H9 (cell line): ENCODE results near the gene MRPL3. TPM values are rescaled to one million over a fixed set of nuclear protein-coding genes. Genes with fewer than 3 reads are reported as not detected.

Source experiments
- DNase-seq: peaks from one replicate; pipeline ENCODE4 v3.0.0-alpha.2; 2017
- H2AFZ ChIP-seq: one replicate; pipeline ENCODE4 v1.6.1; 2013; ENCODE audit warnings: mild to moderate bottlenecking, low read length, control low read depth, moderate library complexity
- H2AK5ac ChIP-seq: 2 replicates; pipeline ENCODE4 v1.6.1; 2013; ENCODE audit warnings: low read length, control low read depth, mixed read lengths; ENCODE audit not compliant: insufficient read length
- H2BK120ac ChIP-seq: one replicate; pipeline ENCODE4 v1.6.1; 2013; ENCODE audit warnings: low read depth, mild to moderate bottlenecking, low read length, control low read depth, inconsistent platforms; ENCODE audit not compliant: poor library complexity, severe bottlenecking
- H2BK12ac ChIP-seq: 2 replicates; pipeline ENCODE4 v1.6.1; 2013; ENCODE audit warnings: low read length, control low read depth, mixed read lengths, low read depth; ENCODE audit not compliant: insufficient read length
- H2BK15ac ChIP-seq: 2 replicates; pipeline ENCODE4 v1.6.1; 2013; ENCODE audit warnings: low read depth, low read length, control low read depth
- H2BK20ac ChIP-seq: one replicate; pipeline ENCODE4 v1.6.1; 2013; ENCODE audit warnings: low read depth, mild to moderate bottlenecking, low read length, control low read depth, inconsistent platforms; ENCODE audit not compliant: poor library complexity, severe bottlenecking
- H2BK5ac ChIP-seq: 2 replicates; pipeline ENCODE4 v1.6.1; 2013; ENCODE audit warnings: low read length, control low read depth, mixed read lengths; ENCODE audit not compliant: insufficient read length
- H3K14ac ChIP-seq: 2 replicates; pipeline ENCODE4 v1.6.1; 2013; ENCODE audit warnings: low read length, control low read depth; ENCODE audit not compliant: insufficient read depth
- H3K18ac ChIP-seq: 2 replicates; pipeline ENCODE4 v1.6.1; 2013; ENCODE audit warnings: low read depth, mild to moderate bottlenecking, mixed read lengths, low read length, control low read depth; ENCODE audit not compliant: insufficient read length
- H3K23ac ChIP-seq: 2 replicates; pipeline ENCODE4 v1.6.1; 2013; ENCODE audit warnings: low read length, control low read depth, mixed read lengths, low read depth; ENCODE audit not compliant: insufficient read length
- H3K23me2 ChIP-seq: 2 replicates; pipeline ENCODE4 v1.6.1; 2013; ENCODE audit warnings: low read depth, mild to moderate bottlenecking, mixed read lengths, low read length, control low read depth; ENCODE audit not compliant: insufficient read length, poor library complexity, severe bottlenecking
- H3K27ac ChIP-seq: 2 replicates; pipeline ENCODE4 v1.5.1; 2013; ENCODE audit warnings: low read length, control low read depth, mixed read lengths, low read depth; ENCODE audit not compliant: insufficient read length
- H3K27me3 ChIP-seq: 2 replicates; pipeline ENCODE4 v1.6.1; 2013; ENCODE audit warnings: low read length, control low read depth, inconsistent platforms; ENCODE audit not compliant: insufficient read depth
- H3K4ac ChIP-seq: 2 replicates; pipeline ENCODE4 v1.6.1; 2013; ENCODE audit warnings: low read depth, mild to moderate bottlenecking, control low read depth, inconsistent platforms, low read length, moderate library complexity
- H3K4me1 ChIP-seq: 2 replicates; pipeline ENCODE4 v1.6.1; 2013; ENCODE audit warnings: low read length, control low read depth, inconsistent platforms; ENCODE audit not compliant: insufficient read depth
- H3K4me2 ChIP-seq: 2 replicates; pipeline ENCODE4 v1.6.1; 2013; ENCODE audit warnings: low read length, control low read depth, mixed read lengths; ENCODE audit not compliant: insufficient read length, insufficient read depth
- H3K56ac ChIP-seq: 2 replicates; pipeline ENCODE4 v1.6.1; 2013; ENCODE audit warnings: low read depth, mild to moderate bottlenecking, mixed read lengths, low read length, control low read depth; ENCODE audit not compliant: insufficient read length
- H3K79me1 ChIP-seq: 2 replicates; pipeline ENCODE4 v1.6.1; 2013; ENCODE audit warnings: low read depth, mild to moderate bottlenecking, moderate library complexity, low read length, control low read depth, inconsistent platforms; ENCODE audit not compliant: insufficient read depth, poor library complexity, severe bottlenecking
- H3K79me2 ChIP-seq: 2 replicates; pipeline ENCODE4 v1.6.1; 2013; ENCODE audit warnings: low read length, control low read depth, inconsistent platforms; ENCODE audit not compliant: insufficient read depth
- H3K9ac ChIP-seq: 2 replicates; pipeline ENCODE4 v1.6.1; 2013; ENCODE audit warnings: low read length, control low read depth, mixed read lengths; ENCODE audit not compliant: insufficient read length; ENCODE audit errors: extremely low read depth
- H3K9me3 ChIP-seq: one replicate; pipeline ENCODE4 v1.6.1; 2013; ENCODE audit warnings: low read depth, low read length, inconsistent platforms; ENCODE audit not compliant: control insufficient read depth
- H3T11ph ChIP-seq: one replicate; pipeline ENCODE4 v1.6.1; 2013; ENCODE audit warnings: mild to moderate bottlenecking, low read length, control low read depth, inconsistent platforms
- H4K20me1 ChIP-seq: one replicate; pipeline ENCODE4 v1.6.1; 2013; ENCODE audit not compliant: control insufficient read depth, insufficient read length, insufficient read depth
- H4K5ac ChIP-seq: 2 replicates; pipeline ENCODE4 v1.6.1; 2013; ENCODE audit warnings: low read depth, mild to moderate bottlenecking, mixed read lengths, low read length, control low read depth; ENCODE audit not compliant: insufficient read length
- H4K8ac ChIP-seq: replicated peaks from 2 replicates; pipeline ENCODE4 v1.6.1; 2013; ENCODE audit warnings: low read length, control low read depth, mixed read lengths, low read depth; ENCODE audit not compliant: insufficient read length
- H4K91ac ChIP-seq: 2 replicates; pipeline ENCODE4 v1.6.1; 2013; ENCODE audit warnings: low read depth, mild to moderate bottlenecking, moderate library complexity, mixed read lengths, low read length, control low read depth; ENCODE audit not compliant: insufficient read length
- H3K27ac Mint-ChIP-seq, 3 experiments: 2 replicates in 2 of 3; 3 replicates in 1 of 3; pipeline ENCODE4 v1.8.0; 2020 to 2021; ENCODE audit warnings: mixed read lengths in 3 of 3, mild to moderate bottlenecking in 1 of 3, moderate library complexity in 1 of 3
- H3K27me3 Mint-ChIP-seq: 2 replicates; pipeline ENCODE4 v1.8.0; 2021; ENCODE audit warnings: low read depth, mild to moderate bottlenecking, moderate library complexity, mixed read lengths
- H3K36me3 Mint-ChIP-seq, 3 experiments: 2 replicates in 2 of 3; 3 replicates in 1 of 3; pipeline ENCODE4 v1.8.0; 2020 to 2021; ENCODE audit warnings: low read depth in 3 of 3, mixed read lengths in 3 of 3; ENCODE audit not compliant: insufficient read depth in 1 of 3
- H3K4me1 Mint-ChIP-seq, 2 experiments: 2 replicates each; pipeline ENCODE4 v1.8.0; 2020; ENCODE audit warnings: mixed read lengths in 2 of 2
- H3K4me3 Mint-ChIP-seq, 2 experiments: 2 replicates in 1 of 2; 3 replicates in 1 of 2; pipeline ENCODE4 v1.8.0; 2020 to 2021; ENCODE audit warnings: mild to moderate bottlenecking in 2 of 2, mixed read lengths in 2 of 2, moderate library complexity in 1 of 2
- H3K9me3 Mint-ChIP-seq, 2 experiments: 2 replicates in 1 of 2; 3 replicates in 1 of 2; pipeline ENCODE4 v1.8.0; 2020; ENCODE audit warnings: mild to moderate bottlenecking in 2 of 2, mixed read lengths in 2 of 2, moderate library complexity in 1 of 2
- CTCF ChIP-seq: fragments of 200-600 bp; sonication (generic); conservative IDR thresholded peaks from 3 replicates; pipeline ENCODE4 v1.8.0; 2021; ENCODE audit warnings: antibody characterized with exemption, mild to moderate bottlenecking
- WGBS: extraction: QIAGEN DNeasy Blood & Tissue Kit; methylation state at CpG from one replicate; pipeline ENCODE4 v1.1.7; 2013; ENCODE audit warnings: missing lambda C conversion rate, low lambda C conversion rate, mixed read lengths; ENCODE audit not compliant: insufficient read length; ENCODE audit errors: extremely low coverage; 5-methylcytosine and 5-hydroxymethylcytosine counted together
- total RNA-seq: library from RNA; stranded (reverse); gene quantifications from 2 replicates; pipeline ENCODE4 v1.2.1, GENCODE V29; 2021

MRPL3 gene
- total RNA-seq, 1 experiment from 2014 or later: 154 TPM

DNA sequence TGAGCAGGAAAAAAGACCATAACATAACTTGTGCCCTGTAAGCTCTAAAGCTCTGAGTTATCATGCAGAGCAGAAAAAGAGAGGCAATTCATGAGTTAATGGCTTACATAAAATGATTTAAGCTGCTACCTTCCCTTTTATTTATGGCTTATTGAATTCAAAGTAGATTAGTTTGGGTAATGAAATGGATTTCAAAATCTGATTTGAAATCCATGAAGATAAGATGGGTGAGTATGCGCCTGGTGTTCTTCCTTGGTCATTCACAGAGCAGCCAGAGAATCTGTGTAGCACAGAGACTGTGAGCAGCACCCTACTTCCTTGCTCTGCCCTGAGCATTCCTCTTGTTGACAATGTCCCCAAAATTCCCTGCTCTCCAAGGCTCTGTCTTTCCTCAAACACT, 36.2 kb upstream of the MRPL3 start:
- no peaks in the 10 kb centered on the region for H3K27me3 ChIP-seq
- no peak overlapping the region for H3K27ac ChIP-seq
- no peak overlapping the region for H2BK5ac ChIP-seq
- no peak overlapping the region for H3K4me2 ChIP-seq
- no peak overlapping the region for H2BK12ac ChIP-seq
- no peaks in the 10 kb centered on the region for H3K9me3 Mint-ChIP-seq
- no peak overlapping the region for H3T11ph ChIP-seq
- no peak overlapping the region for H2AFZ ChIP-seq
- H2BK15ac ChIP-seq: no peak overlapping the region
- no peak overlapping the region for H2AK5ac ChIP-seq
- H3K9me3 ChIP-seq: no peaks in the 10 kb centered on the region
- no CpG with 5 or more reads among the region's 1 CpG for WGBS
- no peak overlapping the region for H3K4me3 Mint-ChIP-seq
- no peaks in the 10 kb centered on the region for H4K20me1 ChIP-seq
- no peaks in the 10 kb centered on the region for H3K36me3 Mint-ChIP-seq
- no peak overlapping the region for H3K56ac ChIP-seq
- H3K27ac Mint-ChIP-seq: no peak overlapping the region
- no peaks in the 10 kb centered on the region for H3K79me1 ChIP-seq
- no peak overlapping the region for H3K14ac ChIP-seq
- no peak overlapping the region for H4K91ac ChIP-seq
- peaks cover 18 to 22% of the 10 kb centered on the region in 2 experiments for H3K4me1 Mint-ChIP-seq
- no peak overlapping the region for H4K5ac ChIP-seq
- DNase-seq: no peak
- H3K79me2 ChIP-seq: no peaks in the 10 kb centered on the region
- H3K23ac ChIP-seq: no peak overlapping the region
- H2BK20ac ChIP-seq: no peak overlapping the region
- H3K4ac ChIP-seq: no peak overlapping the region
- no peak overlapping the region for H2BK120ac ChIP-seq
- no peaks in the 10 kb centered on the region for H3K23me2 ChIP-seq
- H3K27me3 Mint-ChIP-seq: no peaks in the 10 kb centered on the region
- no peak overlapping the region for H4K8ac ChIP-seq
- H3K9ac ChIP-seq: no peak overlapping the region
- TF ChIP-seq CTCF: no peak
- no peak overlapping the region for H3K18ac ChIP-seq
- H3K4me1 ChIP-seq: peaks cover 6% of the 10 kb centered on the region; the same call in 1 of the 2 replicates
